Subcutaneous abdominal adipose tissue (tissue), 5 donors: ENCODE data around the gene TSPAN32.
A peak's percentile ranks its signal among the peaks of the same experiment; 100 is the strongest.
"Not testable (repeated sequence)": the region's sequence is repeated elsewhere in the genome, so short reads cannot be mapped to it uniquely, and the experiment has no call there.

Experiments used
- H3K27ac ChIP-seq: one replicate; pipeline ENCODE4 v1.7.0; 2013; ENCODE audit warnings: low read depth, mild to moderate bottlenecking, inconsistent platforms, low read length, moderate library complexity
- H3K27me3 ChIP-seq, 5 donors: one replicate each; pipeline ENCODE4 v1.7.0; 2013; ENCODE audit warnings: low read length in 5 of 5, inconsistent platforms in 1 of 5; ENCODE audit not compliant: control insufficient read depth in 5 of 5, insufficient read depth in 4 of 5
- H3K36me3 ChIP-seq, 5 donors: one replicate each; pipeline ENCODE4 v1.7.0; 2013; ENCODE audit warnings: low read length in 5 of 5; ENCODE audit not compliant: control insufficient read depth in 5 of 5, insufficient read depth in 5 of 5
- H3K4me1 ChIP-seq, 5 donors: one replicate each; pipeline ENCODE4 v1.7.0; 2013; ENCODE audit warnings: low read length in 5 of 5, mild to moderate bottlenecking in 3 of 5, moderate library complexity in 1 of 5; ENCODE audit not compliant: control insufficient read depth in 5 of 5, insufficient read depth in 5 of 5
- H3K4me3 ChIP-seq, 5 donors: one replicate each; pipeline ENCODE4 v1.7.0; 2013; ENCODE audit warnings: low read length in 5 of 5, low read depth in 1 of 5
- H3K9ac ChIP-seq, 5 donors: one replicate each; pipeline ENCODE4 v1.7.0; 2013; ENCODE audit warnings: low read length in 5 of 5, mild to moderate bottlenecking in 4 of 5, moderate library complexity in 3 of 5
- H3K9me3 ChIP-seq, 5 donors: one replicate each; pipeline ENCODE4 v1.7.0; 2013; ENCODE audit warnings: low read length in 5 of 5; ENCODE audit not compliant: control insufficient read depth in 5 of 5
- donor health status: healthy.
- donor health status: healthy.
- donor health status: healthy.
- donor health status: healthy.
- donor health status: healthy.

The TSPAN32 gene

GRCh38 chr11:2363130-2363529 is 61.3 kb downstream of the TSPAN32 start:
- Histone ChIP-seq H3K9me3 (no peaks in the 10 kb centered on the region), H3K9ac (peak overlapping the region in 1 of 5 donors; percentile 2), H3K4me1 (peaks cover 4 to 52% (median 45%) of the 10 kb centered on the region in 5 donors), H3K27ac (no peak overlapping the region), H3K4me3 (no peak overlapping the region), H3K27me3 (no peaks in the 10 kb centered on the region), H3K36me3 (no peaks in the 10 kb centered on the region)

GRCh38 chr11:2363577-2364370 is 62.0 kb downstream of the TSPAN32 start:
- Histone ChIP-seq H3K27ac (no peak overlapping the region), H3K9ac (peak overlapping the region in 1 of 5 donors; percentile 2), H3K27me3 (no peaks in the 10 kb centered on the region), H3K36me3 (no peaks in the 10 kb centered on the region), H3K4me3 (no peak overlapping the region), H3K4me1 (peaks cover 4 to 59% (median 49%) of the 10 kb centered on the region in 5 donors), H3K9me3 (no peaks in the 10 kb centered on the region)

GRCh38 chr11:2364386-2364785 is 62.6 kb downstream of the TSPAN32 start:
- H3K27me3 ChIP-seq, H3K9me3 ChIP-seq, H3K9ac ChIP-seq, H3K36me3 ChIP-seq, H3K4me3 ChIP-seq, H3K27ac ChIP-seq: not testable (repeated sequence)
- peaks cover 4 to 65% (median 51%) of the 10 kb centered on the region in 5 donors for H3K4me1 ChIP-seq

- no peaks in the 10 kb centered on the region for H3K9me3 ChIP-seq
- peaks cover 4 to 76% (median 59%) of the 10 kb centered on the region in 5 donors for H3K4me1 ChIP-seq
- H3K9ac ChIP-seq: peak overlapping the region in 1 of 5 donors; percentile 13
- H3K27me3 ChIP-seq: no peaks in the 10 kb centered on the region
- no peak overlapping the region for H3K4me3 ChIP-seq
- no peaks in the 10 kb centered on the region for H3K36me3 ChIP-seq
- H3K27ac ChIP-seq: no peak overlapping the region
Observed at GRCh38 chr11:2365571-2366210, 63.9 kb downstream of the TSPAN32 start.

- no peak overlapping the region for H3K4me3 ChIP-seq
- peaks cover 4 to 76% (median 59%) of the 10 kb centered on the region in 5 donors for H3K4me1 ChIP-seq
Observed at GRCh38 chr11:2366276-2366675, 64.5 kb downstream of the TSPAN32 start.

GRCh38 chr11:2366733-2367132 is 64.9 kb downstream of the TSPAN32 start:
- no peak overlapping the region for H3K27ac ChIP-seq
- no peak overlapping the region for H3K4me3 ChIP-seq
- H3K27me3 ChIP-seq: no peaks in the 10 kb centered on the region
- no peaks in the 10 kb centered on the region for H3K9me3 ChIP-seq
- H3K9ac ChIP-seq: no peak overlapping the region
- peaks cover 4 to 76% (median 59%) of the 10 kb centered on the region in 5 donors for H3K4me1 ChIP-seq
- no peaks in the 10 kb centered on the region for H3K36me3 ChIP-seq

More at GRCh38 chr11:2366276-2366675, 64.5 kb downstream of the TSPAN32 start:
- H3K27me3 ChIP-seq: no peaks in the 10 kb centered on the region
- H3K9ac ChIP-seq: peak overlapping the region in 1 of 5 donors; percentile 13
- no peaks in the 10 kb centered on the region for H3K9me3 ChIP-seq
- H3K36me3 ChIP-seq: no peaks in the 10 kb centered on the region
- no peak overlapping the region for H3K27ac ChIP-seq

GRCh38 chr11:2367266-2368160 is 65.7 kb downstream of the TSPAN32 start:
- peaks cover 3 to 73% (median 56%) of the 10 kb centered on the region in 5 donors for H3K4me1 ChIP-seq
- no peak overlapping the region for H3K27ac ChIP-seq
- H3K36me3 ChIP-seq: no peaks in the 10 kb centered on the region
- H3K9me3 ChIP-seq: no peaks in the 10 kb centered on the region
- H3K4me3 ChIP-seq: no peak overlapping the region
- H3K27me3 ChIP-seq: no peaks in the 10 kb centered on the region
- no peak overlapping the region for H3K9ac ChIP-seq
